ENCODE data around the gene MACROD1.
A peak's percentile ranks its signal among the peaks of the same experiment; 100 is the strongest.
"Not testable (repeated sequence)": the region's sequence is repeated elsewhere in the genome, so short reads cannot be mapped to it uniquely, and the experiment has no call there.

Gene MACROD1

GRCh38 chr11:64185693-64186491 is 20.0 kb upstream of the MACROD1 start, which contains the start of gene STIP1:
Gene STIP1, plus strand, starts transcription at chr11:64186171. Its CDS starts 91 bp downstream, at chr11:64186262.
- DNase-seq: peak; percentile 100

GRCh38 chr11:64185175-64185692 is 19.3 kb upstream of the MACROD1 start:
- DNase-seq: peak; percentile 74

- no peak for DNase-seq
Observed at GRCh38 chr11:64183890-64184289, 18.0 kb upstream of the MACROD1 start.

GRCh38 chr11:64181506-64182411 is 15.8 kb upstream of the MACROD1 start:
- DNase-seq: peak; percentile 54

GRCh38 chr11:64180891-64181290 is 15.0 kb upstream of the MACROD1 start:
- no peak for DNase-seq

GRCh38 chr11:64178951-64179639 is 13.2 kb upstream of the MACROD1 start:
- DNase-seq: no peak

- no peak for DNase-seq
Observed at GRCh38 chr11:64178203-64178602, 12.3 kb upstream of the MACROD1 start.

GRCh38 chr11:64176751-64177150 is 10.8 kb upstream of the MACROD1 start:
- DNase-seq: no peak

- DNase-seq: no peak
Observed at GRCh38 chr11:64173616-64174355, 7.9 kb upstream of the MACROD1 start.

- DNase-seq: no peak
Observed at GRCh38 chr11:64170419-64170818, 4.5 kb upstream of the MACROD1 start.

- DNase-seq: no peak
Observed at GRCh38 chr11:64165481-64165841, 452 bp downstream of the MACROD1 start.

GRCh38 chr11:64164392-64165312 is 1.3 kb downstream of the MACROD1 start:
- peak; percentile 25 for DNase-seq

GRCh38 chr11:64163951-64164350 is 2.0 kb downstream of the MACROD1 start:
- DNase-seq: no peak

GRCh38 chr11:64162769-64163168 is 3.1 kb downstream of the MACROD1 start:
- not testable (repeated sequence) for DNase-seq

- DNase-seq: no peak
Observed at GRCh38 chr11:64161037-64161436, 4.9 kb downstream of the MACROD1 start.

- peak; percentile 10 for DNase-seq
Observed at GRCh38 chr11:64157631-64158394, 8.1 kb downstream of the MACROD1 start.

GRCh38 chr11:64156235-64157011 is 9.5 kb downstream of the MACROD1 start:
- no peak for DNase-seq

GRCh38 chr11:64153812-64154211 is 12.1 kb downstream of the MACROD1 start:
- no peak for DNase-seq

Measured in NCI-H526 treated with DMSO at 0.1 percent for 48 hours (cell line).